A549 (cell line): ENCODE results near the gene PDHX. TPM values are rescaled to one million over a fixed set of nuclear protein-coding genes. Genes with fewer than 3 reads are reported as not detected.

Experiments used
- ATAC-seq, 2 experiments: fragments of 200-7000 bp in 1 of 2; fragments of >200 bp in 1 of 2; cut with Nextera tagmentation in 1 of 2; cut with Tn5 transposase in 1 of 2; 3 replicates each; pipeline versions ENCODE4 v1.8.0 to v1.9.1; 2018 to 2020; ENCODE audit warnings: mild to moderate bottlenecking in 1 of 2, moderate library complexity in 1 of 2
- CTCF ChIA-PET: fragments of 300-600 bp; sonication (Branson Sonifier 250); formaldehyde crosslinking; extraction: SDS; loops from one replicate; lab custom pipeline; 2021; ENCODE audit warnings: antibody characterized with exemption, inconsistent platforms; lab: Yijun Ruan, JAX
- POLR2A ChIA-PET: fragments of 350-600 bp; formaldehyde crosslinking; extraction: SDS; loops from one replicate; lab custom pipeline; 2021; ENCODE audit warnings: antibody characterized with exemption, inconsistent platforms; lab: Yijun Ruan, JAX
- DNase-seq, 2 experiments: peaks; one replicate each; pipeline versions ENCODE4 v3.0.0 to v3.0.0-alpha.2; 2011 to 2016; ENCODE audit warnings: low read depth in 1 of 2, low spot score in 1 of 2
- FAIRE-seq: peaks from 2 replicates; lab custom pipeline; 2011; peaks lifted over from hg19 to GRCh38; lab: Jason Lieb, UNC
- H3K27ac ChIP-seq, 2 experiments: fragments of >200 bp; sonication (Bioruptor Twin); formaldehyde crosslinking; 3 replicates each; pipeline ENCODE4 v1.5.1; 2016 to 2017
- H3K4me1 ChIP-seq: fragments of >200 bp; sonication (Bioruptor Twin); formaldehyde crosslinking; 3 replicates; pipeline ENCODE4 v1.6.1; 2016
- H3K4me2 ChIP-seq: fragments of >200 bp; sonication (Bioruptor Twin); formaldehyde crosslinking; 3 replicates; pipeline ENCODE4 v1.6.1; 2016
- H3K4me3 ChIP-seq: fragments of >200 bp; sonication (Bioruptor Twin); formaldehyde crosslinking; 3 replicates; pipeline ENCODE4 v1.5.1; 2016
- H3K9me3 ChIP-seq: fragments of >200 bp; sonication (Bioruptor Twin); formaldehyde crosslinking; 3 replicates; pipeline ENCODE4 v1.6.1; 2016
- ATOH8 ChIP-seq: fragments of 250-450 bp; sonication (Bioruptor Pico); IDR thresholded peaks from 2 replicates; pipeline ENCODE4 v1.5.0; 2020; ENCODE audit warnings: low read depth, mild to moderate bottlenecking, moderate library complexity
- BCL3 ChIP-seq: fragments of >200 bp; sonication (Bioruptor Twin); formaldehyde crosslinking; IDR thresholded peaks from 3 replicates; pipeline ENCODE4 v1.6.1; 2016
- BHLHE40 ChIP-seq: IDR thresholded peaks from 2 replicates; pipeline ENCODE4 v1.6.1; 2012; ENCODE audit warnings: low read depth, low read length, inconsistent platforms
- CBX8 ChIP-seq: fragments of 200-600 bp; sonication (generic); IDR thresholded peaks from 2 replicates; pipeline ENCODE4 v1.6.1; 2016
- CEBPB ChIP-seq, 2 experiments: fragments of >200 bp in 1 of 2; sonication (Bioruptor Twin) in 1 of 2; formaldehyde crosslinking in 1 of 2; IDR thresholded peaks; 2 replicates each; pipeline ENCODE4 v1.6.1; 2012 to 2016
- CHD4 ChIP-seq: fragments of 200-600 bp; sonication (generic); IDR thresholded peaks from 2 replicates; pipeline ENCODE4 v1.6.1; 2016; ENCODE audit warnings: antibody characterized with exemption, mild to moderate bottlenecking, borderline replicate concordance
- EHF ChIP-seq: fragments of 250-450 bp; sonication (Bioruptor Pico); IDR thresholded peaks from 2 replicates; pipeline ENCODE4 v1.5.0; 2020; ENCODE audit warnings: mild to moderate bottlenecking
- FOXS1 ChIP-seq: fragments of 250-450 bp; sonication (Bioruptor Pico); IDR thresholded peaks from 2 replicates; pipeline ENCODE4 v1.5.0; 2020; ENCODE audit warnings: mild to moderate bottlenecking, moderate library complexity
- GATA3 ChIP-seq: IDR thresholded peaks from 2 replicates; pipeline ENCODE4 v1.6.1; 2012; ENCODE audit warnings: borderline replicate concordance
- HDAC2 ChIP-seq: fragments of 200-600 bp; sonication (generic); IDR thresholded peaks from 2 replicates; pipeline ENCODE4 v1.6.1; 2016
- HEYL ChIP-seq: fragments of 250-450 bp; sonication (Bioruptor Pico); IDR thresholded peaks from 2 replicates; pipeline ENCODE4 v1.8.0; 2021; ENCODE audit warnings: mild to moderate bottlenecking, moderate library complexity
- HMGXB4 ChIP-seq: fragments of 250-450 bp; sonication (Bioruptor Pico); IDR thresholded peaks from 2 replicates; pipeline ENCODE4 v1.5.0; 2021; ENCODE audit warnings: mild to moderate bottlenecking, moderate library complexity, borderline replicate concordance
- JUN ChIP-seq, 2 experiments: fragments of >200 bp; sonication (Bioruptor Twin); formaldehyde crosslinking; IDR thresholded peaks; 2 replicates in 1 of 2; 3 replicates in 1 of 2; pipeline ENCODE4 v1.6.1; 2016 to 2017
- KDM1A ChIP-seq: fragments of 200-600 bp; sonication (generic); IDR thresholded peaks from 2 replicates; pipeline ENCODE4 v1.6.1; 2016; ENCODE audit warnings: low read depth, mild to moderate bottlenecking
- KDM5A ChIP-seq: fragments of 200-600 bp; sonication (generic); IDR thresholded peaks from 2 replicates; pipeline ENCODE4 v1.6.1; 2016; ENCODE audit warnings: antibody characterized with exemption, mild to moderate bottlenecking
- MAFK ChIP-seq: fragments of 450-650 bp; IDR thresholded peaks from 2 replicates; pipeline ENCODE4 v1.6.1; 2014; ENCODE audit not compliant: partially characterized antibody
- NPAS2 ChIP-seq: fragments of 250-450 bp; sonication (Bioruptor Pico); IDR thresholded peaks from 2 replicates; pipeline ENCODE4 v1.8.0; 2022; ENCODE audit warnings: mild to moderate bottlenecking, moderate library complexity, borderline replicate concordance
- NR3C1 ChIP-seq: fragments of >200 bp; sonication (Bioruptor Twin); formaldehyde crosslinking; IDR thresholded peaks from 3 replicates; pipeline ENCODE4 v1.6.1; 2017
- PBX3 ChIP-seq: IDR thresholded peaks from 2 replicates; pipeline ENCODE4 v1.6.1; 2012
- PHF8 ChIP-seq: fragments of 200-600 bp; sonication (generic); IDR thresholded peaks from 2 replicates; pipeline ENCODE4 v1.6.1; 2016; ENCODE audit warnings: low read depth, mild to moderate bottlenecking, antibody characterized with exemption, moderate library complexity, borderline replicate concordance
- POLR2A ChIP-seq: IDR thresholded peaks from 2 replicates; pipeline ENCODE4 v1.6.1; 2012; ENCODE audit warnings: mild to moderate bottlenecking, low read length
- POLR2AphosphoS2 ChIP-seq: conservative IDR thresholded peaks from 2 replicates; pipeline ENCODE4 v1.6.1; 2012; ENCODE audit warnings: low read length, improper control_type of control experiment, inconsistent platforms
- RARB ChIP-seq: fragments of 250-450 bp; sonication (Bioruptor Pico); IDR thresholded peaks from 2 replicates; pipeline ENCODE4 v1.8.0; 2021; ENCODE audit warnings: mild to moderate bottlenecking, moderate library complexity
- RFX5 ChIP-seq: fragments of 450-650 bp; IDR thresholded peaks from 2 replicates; pipeline ENCODE4 v1.7.1; 2014; ENCODE audit warnings: antibody characterized with exemption, mild to moderate bottlenecking, moderate library complexity
- SMC3 ChIP-seq: fragments of >200 bp; sonication (Bioruptor Twin); formaldehyde crosslinking; IDR thresholded peaks from 3 replicates; pipeline ENCODE4 v1.6.1; 2018; ENCODE audit warnings: inconsistent platforms
- SREBF2 ChIP-seq: fragments of 450-650 bp; IDR thresholded peaks from 2 replicates; pipeline ENCODE4 v1.6.1; 2014; ENCODE audit warnings: mild to moderate bottlenecking, moderate library complexity
- ZC3H11A ChIP-seq: fragments of 450-650 bp; IDR thresholded peaks from 2 replicates; pipeline ENCODE4 v1.6.1; 2014; ENCODE audit warnings: antibody characterized with exemption, mild to moderate bottlenecking
- ZFP36 ChIP-seq: fragments of 450-650 bp; IDR thresholded peaks from 2 replicates; pipeline ENCODE4 v1.6.1; 2014; ENCODE audit warnings: borderline replicate concordance; ENCODE audit not compliant: partially characterized antibody
- ZNF302 ChIP-seq: fragments of 250-450 bp; sonication (Bioruptor Pico); IDR thresholded peaks from 2 replicates; pipeline ENCODE4 v1.9.0; 2021; ENCODE audit warnings: inconsistent platforms, mild to moderate bottlenecking, moderate library complexity
- ZSCAN20 ChIP-seq: fragments of 250-450 bp; sonication (Bioruptor Pico); IDR thresholded peaks from 2 replicates; pipeline ENCODE4 v1.8.0; 2022; ENCODE audit warnings: mild to moderate bottlenecking, moderate library complexity
- WGBS: methylation state at CpG from one replicate; pipeline ENCODE4 v1.1.6; 2017; ENCODE audit errors: missing lambda C conversion rate; 5-methylcytosine and 5-hydroxymethylcytosine counted together
- polyA plus RNA-seq, 4 experiments: library from polyadenylated mRNA; depleted of rRNA in 3 of 4; stranded (reverse); fragments of >200 nt; fragmentation: RNase III in 1 of 4; extraction: RNeasy Plus Mini Kit Qiagen cat#74134 plus additional on column Dnase treatment in 1 of 4; gene quantifications; 2 replicates in 3 of 4; 3 replicates in 1 of 4; pipeline ENCODE4 v1.2.3, GENCODE V29; 2011 to 2017

PDHX gene
- polyA plus RNA-seq, 2 of the 4 experiments (the other 2 are of a cell fraction) = 46.5 to 87.4 TPM

GRCh38 chr11:34881900-34882299 lies 34.5 kb upstream of the PDHX start:
- POLR2A ChIA-PET = no interaction called here
- Histone ChIP-seq H3K4me3 (no peak overlapping the region), H3K27ac (no peak overlapping the region)
- TF ChIP-seq HEYL (CRISPR knock-in tag) = no peak
- no peak for TF ChIP-seq KDM5A
- TF ChIP-seq SMC3 = no peak
- TF ChIP-seq CEBPB (IDR thresholded peaks at IDR 0.05) = no peak
- TF ChIP-seq HMGXB4 = no peak
- TF ChIP-seq NPAS2 (CRISPR knock-in tag) = no peak
- TF ChIP-seq POLR2AphosphoS2 = no peak
- TF ChIP-seq GATA3 = no peak
- no peak for TF ChIP-seq JUN (IDR thresholded peaks at IDR 0.05)
- TF ChIP-seq BCL3 = no peak
- TF ChIP-seq MAFK = no peak
- no peak for TF ChIP-seq FOXS1 (CRISPR knock-in tag)
- no peak for TF ChIP-seq PBX3
- TF ChIP-seq ZC3H11A = no peak
- TF ChIP-seq ZSCAN20 (CRISPR knock-in tag) = no peak
- no peak for TF ChIP-seq BHLHE40
- no peak for TF ChIP-seq CBX8
- no peak for TF ChIP-seq NR3C1
- TF ChIP-seq KDM1A = no peak
- no peak for TF ChIP-seq CHD4
- TF ChIP-seq, all 56 proteins: peak for 0
- ATAC-seq = no peak
- Histone ChIP-seq H3K4me2 (no peak overlapping the region), H3K9me3 (no peaks in the 10 kb centered on the region), H3K4me1 (peaks cover 5% of the 10 kb centered on the region)
- FAIRE-seq = no peak
- DNase-seq = no peak
- CTCF ChIA-PET = interaction anchor here (1.1 to 2.2 kb wide), 5 partner anchors 10 to 296 kb away, joined by 3 to 13 read pairs (median 5); no protein-coding TSS in a partner anchor
- WGBS = 91% methylated on average over 3 of the region's 3 CpGs

- DNase-seq (no peak), FAIRE-seq (no peak), ATAC-seq (no peak)
- 89% methylated on average over 2 of the region's 2 CpGs for WGBS
- H3K27ac ChIP-seq = peak overlapping the region; percentile 35 to 60; a peak in 4 of 6 replicates
- POLR2A ChIA-PET = no interaction called here
- no peaks in the 10 kb centered on the region for H3K9me3 ChIP-seq
- CTCF ChIA-PET = interaction anchor here (0.7 to 2.3 kb wide), 7 partner anchors 12 to 373 kb away, joined by 3 to 22 read pairs (median 4); partner anchors contain the start of gene ELF5
- H3K4me2 ChIP-seq = no peak overlapping the region
- peaks cover 43% of the 10 kb centered on the region for H3K4me1 ChIP-seq
- H3K4me3 ChIP-seq = no peak overlapping the region
- no peak for TF ChIP-seq JUN (IDR thresholded peaks at IDR 0.05)
- no peak for TF ChIP-seq RARB (CRISPR knock-in tag)
- TF ChIP-seq RFX5 = no peak
- no peak for TF ChIP-seq ZFP36
- TF ChIP-seq BHLHE40 = no peak
- TF ChIP-seq ZNF302 (CRISPR knock-in tag) = no peak
- TF ChIP-seq ATOH8 (CRISPR knock-in tag) = no peak
- TF ChIP-seq EHF (CRISPR knock-in tag) = no peak
- no peak for TF ChIP-seq BCL3
- TF ChIP-seq PHF8 = no peak
- no peak for TF ChIP-seq POLR2A
- TF ChIP-seq HEYL (CRISPR knock-in tag) = no peak
- no peak for TF ChIP-seq SREBF2
- TF ChIP-seq KDM1A = no peak
- no peak for TF ChIP-seq HDAC2
- TF ChIP-seq SMC3 = no peak
- TF ChIP-seq, all 56 proteins: peak for 0
Observed at GRCh38 chr11:34886609-34887008, 29.8 kb upstream of the PDHX start.
